Vagina (tissue), 2 donors: ENCODE measurements around the gene ZNF580. TPM values are rescaled to one million over a fixed set of nuclear protein-coding genes. Genes with fewer than 3 reads are reported as not detected.
A peak's percentile ranks its signal among the peaks of the same experiment; 100 is the strongest.

Experiments
- DNase-seq, 2 donors: peaks; one replicate each; pipeline ENCODE4 v3.0.0-alpha.2; 2017; ENCODE audit errors: extremely low spot score in 2 of 2
- H3K27ac ChIP-seq: fragments of 200-600 bp; sonication (generic); one replicate; pipeline ENCODE4 v1.5.1; 2019
- H3K27me3 ChIP-seq: fragments of 200-600 bp; sonication (generic); one replicate; pipeline ENCODE4 v1.5.1; 2019
- H3K36me3 ChIP-seq, 2 donors: fragments of 200-600 bp; sonication (generic); one replicate each; pipeline ENCODE4 v1.5.1; 2017 to 2019
- H3K4me1 ChIP-seq: fragments of 200-600 bp; sonication (generic); one replicate; pipeline ENCODE4 v1.5.1; 2019
- H3K4me3 ChIP-seq, 2 donors: fragments of 200-600 bp; sonication (generic); 1 replicate in 1 of 2; 2 replicates in 1 of 2; pipeline ENCODE4 v1.5.1; 2016 to 2019
- H3K9me3 ChIP-seq: fragments of 200-600 bp; sonication (generic); one replicate; pipeline ENCODE4 v1.5.1; 2019
- POLR2A ChIP-seq, 2 donors: fragments of 450-650 bp; IDR thresholded peaks; one replicate each; pipeline ENCODE4 v1.6.1; 2017; ENCODE audit warnings: antibody characterized with exemption in 2 of 2, mild to moderate bottlenecking in 2 of 2, moderate library complexity in 2 of 2
- POLR2AphosphoS5 ChIP-seq, 2 donors: sonication (generic); formaldehyde crosslinking; IDR thresholded peaks; one replicate each; pipeline ENCODE4 v1.9.0; 2017; ENCODE audit warnings: antibody characterized with exemption in 2 of 2, mild to moderate bottlenecking in 2 of 2, low read depth in 1 of 2; ENCODE audit not compliant: insufficient read depth in 1 of 2
- intact Hi-C: fragments of 100-400 bp; cut with DNase I; formaldehyde crosslinking; loops from one replicate; pipeline ENCODE4 v1.15.1; 2023
- total RNA-seq: library from RNA; depleted of rRNA; stranded (reverse); fragments of >200 nt; gene quantifications from one replicate; pipeline ENCODE4 v1.2.3, GENCODE V29; 2016
- TF ChIP-seq, protein P1 (sequence below), 3 experiments: fragments of 450-650 bp in 2 of 3; fragments of 200-600 bp in 1 of 3; sonication (generic) in 1 of 3; IDR thresholded peaks; one replicate each; pipeline ENCODE4 v1.5.1; 2017 to 2019; ENCODE audit warnings: antibody characterized with exemption in 3 of 3, mild to moderate bottlenecking in 2 of 3, moderate library complexity in 2 of 3

Gene ZNF580
- 30.9 TPM for total RNA-seq

DNA sequence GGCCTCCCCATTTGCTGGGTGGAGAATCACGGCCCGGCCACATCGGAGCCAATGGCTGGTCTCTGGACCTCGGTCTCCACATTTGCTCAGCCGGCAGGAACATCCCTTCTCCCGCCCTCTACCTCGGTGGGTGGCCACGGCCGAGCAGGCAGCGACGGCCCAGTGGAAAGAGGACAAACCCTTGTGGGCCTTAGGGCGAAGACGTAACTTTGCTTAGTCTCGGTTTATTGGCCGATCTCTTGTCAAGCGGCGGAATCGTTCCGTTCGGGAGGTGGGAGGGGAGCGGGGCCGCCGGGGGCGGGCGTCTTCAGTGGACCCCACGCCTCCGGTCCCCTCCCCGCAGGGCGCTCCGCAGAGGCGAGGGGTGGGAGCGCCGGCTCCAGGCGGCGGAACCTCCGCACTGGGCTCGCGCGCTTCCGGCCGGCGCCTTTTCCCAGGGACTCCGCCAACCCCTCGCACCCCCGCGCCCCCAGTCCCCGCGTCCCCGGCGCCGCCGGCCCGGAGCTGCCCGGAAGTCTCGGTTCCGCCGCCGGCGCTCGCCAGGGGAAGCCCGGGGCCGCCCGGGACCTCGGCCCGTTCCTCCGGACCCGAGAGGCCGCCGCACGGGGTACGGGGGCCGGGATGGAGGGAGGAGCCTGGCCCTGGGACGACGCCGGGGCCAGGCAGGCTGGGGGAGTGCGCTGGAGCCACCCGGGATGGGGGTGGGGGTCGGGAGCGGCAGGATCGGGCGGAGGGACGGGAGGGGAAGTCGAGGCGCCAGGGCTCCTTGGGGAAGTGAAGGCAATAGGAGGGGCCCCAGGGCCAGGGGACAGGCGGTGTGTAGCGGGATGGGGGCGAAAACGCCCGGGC lies at the start of gene ZNF580:
ZNF580 (plus strand) TSS at position 426 of the 849 bp plus-strand sequence. CDS start 1,507 bp downstream, outside the sequence.
- H3K4me3 ChIP-seq: peak within 1 kb of the TSS; percentile 57 to 83
- peak within 1 kb of the TSS; percentile 97 for H3K27ac ChIP-seq
- H3K4me1 ChIP-seq: peaks cover 74% of the 10 kb centered on the region
- H3K36me3 ChIP-seq: peaks cover 0 to 10% of the 10 kb centered on the region in 2 donors
- TF ChIP-seq POLR2A (IDR thresholded peaks at IDR 0.05): no peak
- TF ChIP-seq POLR2AphosphoS5 (IDR thresholded peaks at IDR 0.05; ENCODE audit: insufficient read depth in 1 of 2, low read depth in 1 of 2): peak in 1 of 2 donors; percentile 63
- TF ChIP-seq, protein P1, sequence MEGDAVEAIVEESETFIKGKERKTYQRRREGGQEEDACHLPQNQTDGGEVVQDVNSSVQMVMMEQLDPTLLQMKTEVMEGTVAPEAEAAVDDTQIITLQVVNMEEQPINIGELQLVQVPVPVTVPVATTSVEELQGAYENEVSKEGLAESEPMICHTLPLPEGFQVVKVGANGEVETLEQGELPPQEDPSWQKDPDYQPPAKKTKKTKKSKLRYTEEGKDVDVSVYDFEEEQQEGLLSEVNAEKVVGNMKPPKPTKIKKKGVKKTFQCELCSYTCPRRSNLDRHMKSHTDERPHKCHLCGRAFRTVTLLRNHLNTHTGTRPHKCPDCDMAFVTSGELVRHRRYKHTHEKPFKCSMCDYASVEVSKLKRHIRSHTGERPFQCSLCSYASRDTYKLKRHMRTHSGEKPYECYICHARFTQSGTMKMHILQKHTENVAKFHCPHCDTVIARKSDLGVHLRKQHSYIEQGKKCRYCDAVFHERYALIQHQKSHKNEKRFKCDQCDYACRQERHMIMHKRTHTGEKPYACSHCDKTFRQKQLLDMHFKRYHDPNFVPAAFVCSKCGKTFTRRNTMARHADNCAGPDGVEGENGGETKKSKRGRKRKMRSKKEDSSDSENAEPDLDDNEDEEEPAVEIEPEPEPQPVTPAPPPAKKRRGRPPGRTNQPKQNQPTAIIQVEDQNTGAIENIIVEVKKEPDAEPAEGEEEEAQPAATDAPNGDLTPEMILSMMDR (IDR thresholded peaks at IDR 0.05): peak in 1 of 3 experiments; percentile 11
- no peak for DNase-seq
- H3K27me3 ChIP-seq: no peaks in the 10 kb centered on the region
- no peaks in the 10 kb centered on the region for H3K9me3 ChIP-seq
- intact Hi-C loops: no loop called here

- H3K27ac ChIP-seq: no peak overlapping the region
- no peak for TF ChIP-seq POLR2AphosphoS5 (IDR thresholded peaks at IDR 0.05; ENCODE audit: insufficient read depth in 1 of 2, low read depth in 1 of 2)
- no peaks in the 10 kb centered on the region for H3K9me3 ChIP-seq
- no peaks in the 10 kb centered on the region for H3K27me3 ChIP-seq
- peaks cover 0 to 16% of the 10 kb centered on the region in 2 donors for H3K36me3 ChIP-seq
- no peak overlapping the region for H3K4me3 ChIP-seq
- intact Hi-C loops: no loop called here
- H3K4me1 ChIP-seq: peaks cover 13% of the 10 kb centered on the region
- DNase-seq: no peak
These were observed 49.2 kb upstream of the ZNF580 start for GRCh38 chr19:55591555-55591954.

- H3K4me1 ChIP-seq: peaks cover 4% of the 10 kb centered on the region
- no peak overlapping the region for H3K4me3 ChIP-seq
- H3K9me3 ChIP-seq: no peaks in the 10 kb centered on the region
- TF ChIP-seq, protein P1 (IDR thresholded peaks at IDR 0.05): no peak
- TF ChIP-seq POLR2A (IDR thresholded peaks at IDR 0.05) (no peak), POLR2AphosphoS5 (IDR thresholded peaks at IDR 0.05; ENCODE audit: insufficient read depth in 1 of 2, low read depth in 1 of 2) (no peak)
- H3K27me3 ChIP-seq: no peaks in the 10 kb centered on the region
- peaks cover 0 to 20% of the 10 kb centered on the region in 2 donors for H3K36me3 ChIP-seq
- no peak overlapping the region for H3K27ac ChIP-seq
- intact Hi-C loops: no loop called here
- DNase-seq: no peak
These were observed 48.3 kb upstream of the ZNF580 start for GRCh38 chr19:55592391-55593090.

GRCh38 chr19:55593096-55593772 lies 47.6 kb upstream of the ZNF580 start:
- TF ChIP-seq POLR2AphosphoS5 (IDR thresholded peaks at IDR 0.05; ENCODE audit: insufficient read depth in 1 of 2, low read depth in 1 of 2) (no peak), POLR2A (IDR thresholded peaks at IDR 0.05) (no peak)
- TF ChIP-seq, protein P1 (IDR thresholded peaks at IDR 0.05): no peak
- Histone ChIP-seq H3K27me3 (no peaks in the 10 kb centered on the region), H3K36me3 (peaks cover 0 to 20% of the 10 kb centered on the region in 2 donors), H3K4me1 (no peaks in the 10 kb centered on the region), H3K4me3 (no peak overlapping the region), H3K27ac (no peak overlapping the region), H3K9me3 (no peaks in the 10 kb centered on the region)
- DNase-seq: no peak
- intact Hi-C loops: no loop called here

- intact Hi-C loops: no loop called here
- DNase-seq: no peak
- TF ChIP-seq POLR2A (IDR thresholded peaks at IDR 0.05) (no peak), POLR2AphosphoS5 (IDR thresholded peaks at IDR 0.05; ENCODE audit: insufficient read depth in 1 of 2, low read depth in 1 of 2) (no peak)
- TF ChIP-seq, protein P1 (IDR thresholded peaks at IDR 0.05): no peak
These were observed 45.7 kb upstream of the ZNF580 start for GRCh38 chr19:55594996-55595545.

More at GRCh38 chr19:55594996-55595545, 45.7 kb upstream of the ZNF580 start:
- H3K4me1 ChIP-seq: no peaks in the 10 kb centered on the region
- no peaks in the 10 kb centered on the region for H3K27me3 ChIP-seq
- no peak overlapping the region for H3K27ac ChIP-seq
- H3K4me3 ChIP-seq: no peak overlapping the region
- no peaks in the 10 kb centered on the region for H3K9me3 ChIP-seq
- peaks cover 0 to 20% of the 10 kb centered on the region in 2 donors for H3K36me3 ChIP-seq
